ENCODE measurements around the gene MPND. TPM values are rescaled to one million over a fixed set of nuclear protein-coding genes. Genes with fewer than 3 reads are reported as not detected.

Gene MPND
- total RNA-seq, 2 experiments from 2014 or later: 7.2 to 19.1 TPM

GRCh38 chr19:4318460-4318859, 24.9 kb upstream of the MPND start:
- no peak for DNase-seq (ENCODE audit: low spot score)
- Histone ChIP-seq H3K79me2 (ENCODE audit: insufficient read depth, low read depth, low read length) (no peaks in the 10 kb centered on the region), H3K4me3 (ENCODE audit: low read depth, low read length, poor library complexity, severe bottlenecking) (no peak overlapping the region), H3K4me2 (ENCODE audit: low read length) (no peak overlapping the region), H3K9me3 (ENCODE audit: low read length) (0 out of 2 replicates have a peak, but pooled peaks cover 8% of the 10 kb centered on the region), H2AFZ (ENCODE audit: low read length) (no peak overlapping the region), H3K36me3 (ENCODE audit: insufficient read depth, low read length) (no peaks in the 10 kb centered on the region), H3K9me2 (ENCODE audit: insufficient read depth, low read length) (no peaks in the 10 kb centered on the region), H4K20me1 (ENCODE audit: insufficient read depth, low read length) (no peaks in the 10 kb centered on the region), H3K4me1 (ENCODE audit: insufficient read depth, low read length, poor library complexity, severe bottlenecking) (no peaks in the 10 kb centered on the region), H3K27ac (ENCODE audit: low read depth, low read length, poor library complexity, severe bottlenecking) (no peak overlapping the region)
- CTCF ChIA-PET (ENCODE audit: unreplicated experiment): interaction anchor here (0.5 kb wide), 1 partner anchor 18 kb away, joined by 3 read pairs; no protein-coding TSS in a partner anchor
- POLR2A ChIA-PET: no interaction called here
- no TSS peak for BruUV-seq (replicated peaks)
- intact Hi-C loops (cut with micrococcal nuclease; ENCODE audit: unreplicated experiment): no loop called here
- TF ChIP-seq CTCF (conservative IDR thresholded peaks at IDR 0.05; ENCODE audit: low read length): no peak
- no peak for TF ChIP-seq EZH2phosphoT487 (IDR thresholded peaks at IDR 0.05; ENCODE audit: borderline replicate concordance, low read depth, low read length)

- Histone ChIP-seq H3K4me3 (ENCODE audit: low read depth, low read length, poor library complexity, severe bottlenecking) (no peak overlapping the region), H2AFZ (ENCODE audit: low read length) (no peak overlapping the region), H3K36me3 (ENCODE audit: insufficient read depth, low read length) (no peaks in the 10 kb centered on the region), H3K27ac (ENCODE audit: low read depth, low read length, poor library complexity, severe bottlenecking) (no peak overlapping the region), H3K9me2 (ENCODE audit: insufficient read depth, low read length) (no peaks in the 10 kb centered on the region), H3K4me1 (ENCODE audit: insufficient read depth, low read length, poor library complexity, severe bottlenecking) (no peaks in the 10 kb centered on the region), H4K20me1 (ENCODE audit: insufficient read depth, low read length) (no peaks in the 10 kb centered on the region), H3K9me3 (ENCODE audit: low read length) (0 out of 2 replicates have a peak, but pooled peaks cover 8% of the 10 kb centered on the region), H3K79me2 (ENCODE audit: insufficient read depth, low read depth, low read length) (no peaks in the 10 kb centered on the region), H3K4me2 (ENCODE audit: low read length) (no peak overlapping the region)
- no peak for TF ChIP-seq EZH2phosphoT487 (IDR thresholded peaks at IDR 0.05; ENCODE audit: borderline replicate concordance, low read depth, low read length)
- TF ChIP-seq CTCF (conservative IDR thresholded peaks at IDR 0.05; ENCODE audit: low read length): no peak
- ChIA-PET POLR2A (interaction anchor here (0.7 to 1.7 kb wide), 2 partner anchors 10 to 15 kb away, joined by 3 to 4 read pairs; no protein-coding TSS in a partner anchor), CTCF (ENCODE audit: unreplicated experiment) (interaction anchor here (0.5 kb wide), 2 partner anchors 17 to 51 kb away, joined by 3 read pairs; no protein-coding TSS in a partner anchor)
- no peak for DNase-seq (ENCODE audit: low spot score)
- intact Hi-C loops (cut with micrococcal nuclease; ENCODE audit: unreplicated experiment): no loop called here
- no TSS peak for BruUV-seq (replicated peaks)
Measured at GRCh38 chr19:4319067-4319718, 24.2 kb upstream of the MPND start.

- no peak for DNase-seq (ENCODE audit: low spot score)
- TF ChIP-seq EZH2phosphoT487 (IDR thresholded peaks at IDR 0.05; ENCODE audit: borderline replicate concordance, low read depth, low read length) (no peak), CTCF (conservative IDR thresholded peaks at IDR 0.05; ENCODE audit: low read length) (no peak)
- no peak overlapping the region for H2AFZ ChIP-seq (ENCODE audit: low read length)
Measured at GRCh38 chr19:4320419-4320818, 22.9 kb upstream of the MPND start.

More at GRCh38 chr19:4320419-4320818, 22.9 kb upstream of the MPND start:
- H3K4me1 ChIP-seq (ENCODE audit: insufficient read depth, low read length, poor library complexity, severe bottlenecking): no peaks in the 10 kb centered on the region
- ChIA-PET POLR2A (interaction anchor here (1.1 to 1.7 kb wide), 2 partner anchors 13 to 22 kb away, joined by 4 to 5 read pairs; partner anchors contain the start of gene MPND), CTCF (ENCODE audit: unreplicated experiment) (no interaction called here)
- H3K4me3 ChIP-seq (ENCODE audit: low read depth, low read length, poor library complexity, severe bottlenecking): no peak overlapping the region
- no peaks in the 10 kb centered on the region for H4K20me1 ChIP-seq (ENCODE audit: insufficient read depth, low read length)
- no peak overlapping the region for H3K4me2 ChIP-seq (ENCODE audit: low read length)
- H3K79me2 ChIP-seq (ENCODE audit: insufficient read depth, low read depth, low read length): no peaks in the 10 kb centered on the region
- 0 out of 2 replicates have a peak, but pooled peaks cover 8% of the 10 kb centered on the region for H3K9me3 ChIP-seq (ENCODE audit: low read length)
- H3K36me3 ChIP-seq (ENCODE audit: insufficient read depth, low read length): no peaks in the 10 kb centered on the region
- H3K9me2 ChIP-seq (ENCODE audit: insufficient read depth, low read length): no peaks in the 10 kb centered on the region
- H3K27ac ChIP-seq (ENCODE audit: low read depth, low read length, poor library complexity, severe bottlenecking): no peak overlapping the region
- intact Hi-C loops (cut with micrococcal nuclease; ENCODE audit: unreplicated experiment): no loop called here
- no TSS peak for BruUV-seq (replicated peaks)

Data from OCI-LY7 (cell line).